ENCODE measurements around the gene ARL6IP6.

ARL6IP6 gene

DNA sequence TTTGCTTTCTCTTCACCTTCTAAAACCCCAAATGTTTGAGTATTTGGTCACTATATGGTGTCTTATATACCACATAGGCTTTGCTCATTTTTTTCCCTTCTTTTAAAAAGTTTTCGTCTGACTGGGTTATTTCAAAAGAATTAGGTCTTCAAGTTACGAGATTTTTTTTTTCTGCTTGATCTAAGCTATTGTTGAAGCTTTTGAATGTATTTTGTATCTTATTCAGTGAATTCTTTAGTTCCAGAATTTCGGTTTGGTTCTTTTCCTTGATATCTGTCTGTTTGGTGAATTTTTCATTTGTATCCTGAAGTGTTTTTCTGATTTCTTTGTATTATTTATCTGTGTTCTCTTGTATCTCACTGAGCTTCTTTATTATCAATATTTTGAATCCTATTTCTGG lies 93.5 kb downstream of the ARL6IP6 start:
- DNase-seq: no peak

Measured in fibroblast of skin of scalp (primary cell).